ENCODE measurements around the gene CYB5D1.

The CYB5D1 gene

GRCh38 chr17:7882629-7883028 lies 24.8 kb downstream of the CYB5D1 start:
- Histone ChIP-seq H3K27me3 (no peaks in the 10 kb centered on the region), H3K36me3 (peaks cover 5% of the 10 kb centered on the region; the same call in 1 of the 2 replicates), H3K9me3 (no peaks in the 10 kb centered on the region), H3K4me1 (peaks cover 3% of the 10 kb centered on the region; the same call in 1 of the 2 replicates), H3K4me3 (ENCODE audit: low read depth, low read length) (peak overlapping the region; percentile 60)
- no peak for DNase-seq
- TF ChIP-seq CTCF (IDR thresholded peaks at IDR 0.05; ENCODE audit: low read depth, low read length) = no peak

DNA sequence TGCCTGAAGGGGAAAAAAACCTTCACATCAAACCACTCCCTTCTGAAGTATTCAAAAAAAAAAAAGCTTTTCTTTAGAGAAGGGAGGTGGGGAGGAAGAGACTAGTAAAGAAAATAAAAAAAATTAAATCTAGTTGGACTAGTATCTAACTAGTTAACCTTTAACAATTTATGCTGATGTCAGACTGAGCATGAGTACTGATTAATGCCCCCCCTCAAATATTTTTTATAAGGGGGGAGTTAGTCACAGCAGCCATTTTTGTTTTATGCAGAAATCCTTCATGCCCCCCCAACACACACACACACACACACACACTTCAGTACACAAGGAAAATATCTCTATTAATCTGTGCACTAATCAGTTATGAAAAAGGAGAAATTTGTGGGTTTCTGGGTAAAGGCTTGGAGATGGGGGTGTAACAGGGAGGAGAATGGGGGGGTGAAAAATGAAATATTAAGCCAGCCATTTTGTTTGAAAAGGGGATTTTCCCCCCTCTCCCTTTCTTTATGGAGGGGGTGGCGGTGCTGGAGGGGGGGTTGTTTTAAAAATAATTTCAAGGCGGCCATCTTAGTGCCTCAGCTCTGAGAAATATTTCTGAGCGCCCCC lies 26.1 kb downstream of the CYB5D1 start:
- Histone ChIP-seq H3K4me3 (ENCODE audit: low read depth, low read length) (peak overlapping the region; percentile 60), H3K36me3 (peaks cover 3% of the 10 kb centered on the region; the same call in 1 of the 2 replicates), H3K4me1 (peaks cover 3% of the 10 kb centered on the region; the same call in 1 of the 2 replicates), H3K27me3 (no peaks in the 10 kb centered on the region), H3K9me3 (no peaks in the 10 kb centered on the region)
- TF ChIP-seq CTCF (IDR thresholded peaks at IDR 0.05; ENCODE audit: low read depth, low read length) = no peak
- no peak for DNase-seq

- peaks cover 2% of the 10 kb centered on the region; the same call in 1 of the 2 replicates for H3K36me3 ChIP-seq
- no peaks in the 10 kb centered on the region for H3K9me3 ChIP-seq
- no peak for DNase-seq
- no peaks in the 10 kb centered on the region for H3K27me3 ChIP-seq
- no peak for TF ChIP-seq CTCF (IDR thresholded peaks at IDR 0.05; ENCODE audit: low read depth, low read length)
- H3K4me3 ChIP-seq (ENCODE audit: low read depth, low read length) = peak overlapping the region; percentile 69
- H3K4me1 ChIP-seq = peaks cover 3% of the 10 kb centered on the region
These were observed 27.0 kb downstream of the CYB5D1 start for GRCh38 chr17:7884581-7885366.

GRCh38 chr17:7885367-7886226 lies 27.8 kb downstream of the CYB5D1 start:
- DNase-seq = peak; percentile 59
- TF ChIP-seq CTCF (IDR thresholded peaks at IDR 0.05; ENCODE audit: low read depth, low read length) = no peak
- H3K36me3 ChIP-seq = peaks cover 2% of the 10 kb centered on the region
- H3K4me3 ChIP-seq (ENCODE audit: low read depth, low read length) = peak overlapping the region; percentile 69
- no peaks in the 10 kb centered on the region for H3K27me3 ChIP-seq
- H3K9me3 ChIP-seq = no peaks in the 10 kb centered on the region
- peaks cover 3% of the 10 kb centered on the region for H3K4me1 ChIP-seq

- Histone ChIP-seq H3K4me1 (peaks cover 3% of the 10 kb centered on the region), H3K9me3 (no peaks in the 10 kb centered on the region), H3K4me3 (ENCODE audit: low read depth, low read length) (peak overlapping the region; percentile 69), H3K36me3 (peaks cover 10% of the 10 kb centered on the region), H3K27me3 (no peaks in the 10 kb centered on the region)
- 0 out of 2 replicates have a peak, but pooled peaks have one; percentile 5 for TF ChIP-seq CTCF (IDR thresholded peaks at IDR 0.05; ENCODE audit: low read depth, low read length)
- peak; percentile 20 for DNase-seq
These were observed 28.6 kb downstream of the CYB5D1 start for GRCh38 chr17:7886227-7887037.
